HepG2 (cell line): ENCODE measurements around the gene CD151. TPM values are rescaled to one million over a fixed set of nuclear protein-coding genes. Genes with fewer than 3 reads are reported as not detected.

Experiments
- KLF15 ChIP-seq: sonication (generic); formaldehyde crosslinking; IDR thresholded peaks from 2 replicates; pipeline ENCODE4 v1.8.1; 2023; ENCODE audit warnings: borderline replicate concordance, mild to moderate bottlenecking, inconsistent platforms, missing genetic modification reagents, mixed read lengths
- TEAD3 ChIP-seq: optimal IDR thresholded peaks from 2 replicates; pipeline ENCODE3; 2016; ENCODE audit warnings: borderline replicate concordance
- ZKSCAN5 ChIP-seq: sonication (generic); formaldehyde crosslinking; IDR thresholded peaks from 2 replicates; pipeline ENCODE4 v1.5.1; 2020; ENCODE audit warnings: mild to moderate bottlenecking, missing genetic modification reagents
- ZKSCAN8 ChIP-seq: IDR thresholded peaks from 2 replicates; pipeline ENCODE4 v1.6.1; 2016; ENCODE audit warnings: borderline replicate concordance, missing genetic modification reagents, missing compliant biosample characterization
- polyA plus RNA-seq, 8 experiments: library from polyadenylated mRNA; depleted of rRNA in 3 of 8; stranded (reverse) in 7 of 8; unstranded in 1 of 8; fragments of >200 nt; fragmentation: Illumina TruSeq in 4 of 8; extraction: Trizol in 4 of 8; gene quantifications; 2 replicates each; pipeline versions ENCODE4 v1.2.1 to v1.2.3, GENCODE V29; 2011 to 2016; ENCODE audit warnings: low read depth in 4 of 8, missing spikeins in 1 of 8, mixed read lengths in 1 of 8; ENCODE audit not compliant: insufficient read depth in 1 of 8
- total RNA-seq, 5 experiments: library from RNA; depleted of rRNA; stranded (reverse); fragments of >200 nt; fragmentation: Illumina TruSeq; extraction: Trizol; gene quantifications; 2 replicates each; pipeline ENCODE4 v1.2.3, GENCODE V29; 2016; ENCODE audit warnings: low read depth in 1 of 5
- TF ChIP-seq, protein P1 (sequence below): IDR thresholded peaks from 2 replicates; pipeline ENCODE4 v1.6.1; 2016; ENCODE audit warnings: low read depth, missing genetic modification reagents, missing compliant biosample characterization
- TF ChIP-seq, protein P2 (sequence below): sonication (generic); formaldehyde crosslinking; IDR thresholded peaks from 2 replicates; pipeline ENCODE4 v1.4.0; 2020; ENCODE audit warnings: missing genetic modification reagents

The CD151 gene
- total and polyA plus RNA-seq, 2 of the 13 experiments (the other 11 are each of a cell fraction or from before 2014, with no cell fraction given), result 125 to 197 TPM

DNA sequence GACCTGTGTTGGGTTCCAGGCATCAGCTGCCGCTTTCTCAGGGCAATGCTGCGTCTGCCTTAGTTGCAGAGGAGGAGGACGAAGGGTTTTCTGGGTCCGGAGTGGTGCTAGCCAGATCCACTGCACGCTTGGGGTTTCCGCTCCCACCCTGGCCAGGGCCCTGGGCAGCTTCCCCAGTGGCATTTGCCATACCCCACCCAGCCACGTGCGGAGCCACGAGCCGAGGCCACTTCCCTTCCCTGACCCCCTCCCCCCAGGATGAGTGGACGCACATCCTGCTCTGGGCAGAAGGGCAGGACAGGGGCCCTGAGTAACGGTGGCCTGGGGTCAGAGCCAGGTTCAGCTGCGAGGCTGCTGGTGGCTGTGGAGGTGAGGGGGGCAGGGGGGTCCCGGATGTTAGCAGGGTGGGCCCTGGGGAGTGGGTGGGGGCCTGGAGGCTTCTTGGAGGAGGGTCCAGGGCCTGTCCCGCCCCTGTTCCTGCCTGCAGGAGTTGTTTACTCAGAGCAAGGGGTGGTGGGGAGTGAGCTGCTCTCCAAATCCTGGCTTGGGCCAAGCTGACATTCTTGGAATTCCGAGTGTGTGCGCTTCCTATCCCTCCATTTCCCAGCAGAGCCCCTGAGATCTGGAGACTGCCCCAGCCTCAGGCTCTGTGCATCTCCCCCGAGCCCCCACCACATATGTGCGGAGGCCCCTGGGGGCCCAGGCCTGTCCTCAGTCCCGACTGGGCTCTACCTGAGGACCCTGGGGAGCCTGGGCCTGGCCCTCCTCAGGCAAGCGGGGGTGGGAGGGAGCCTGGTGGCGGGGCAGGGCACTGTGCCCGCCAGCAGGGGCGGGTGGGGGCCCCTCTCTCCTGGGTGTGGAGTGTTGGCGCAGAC is 11.3 kb downstream of the CD151 start (continued):
- TF ChIP-seq, protein P1, sequence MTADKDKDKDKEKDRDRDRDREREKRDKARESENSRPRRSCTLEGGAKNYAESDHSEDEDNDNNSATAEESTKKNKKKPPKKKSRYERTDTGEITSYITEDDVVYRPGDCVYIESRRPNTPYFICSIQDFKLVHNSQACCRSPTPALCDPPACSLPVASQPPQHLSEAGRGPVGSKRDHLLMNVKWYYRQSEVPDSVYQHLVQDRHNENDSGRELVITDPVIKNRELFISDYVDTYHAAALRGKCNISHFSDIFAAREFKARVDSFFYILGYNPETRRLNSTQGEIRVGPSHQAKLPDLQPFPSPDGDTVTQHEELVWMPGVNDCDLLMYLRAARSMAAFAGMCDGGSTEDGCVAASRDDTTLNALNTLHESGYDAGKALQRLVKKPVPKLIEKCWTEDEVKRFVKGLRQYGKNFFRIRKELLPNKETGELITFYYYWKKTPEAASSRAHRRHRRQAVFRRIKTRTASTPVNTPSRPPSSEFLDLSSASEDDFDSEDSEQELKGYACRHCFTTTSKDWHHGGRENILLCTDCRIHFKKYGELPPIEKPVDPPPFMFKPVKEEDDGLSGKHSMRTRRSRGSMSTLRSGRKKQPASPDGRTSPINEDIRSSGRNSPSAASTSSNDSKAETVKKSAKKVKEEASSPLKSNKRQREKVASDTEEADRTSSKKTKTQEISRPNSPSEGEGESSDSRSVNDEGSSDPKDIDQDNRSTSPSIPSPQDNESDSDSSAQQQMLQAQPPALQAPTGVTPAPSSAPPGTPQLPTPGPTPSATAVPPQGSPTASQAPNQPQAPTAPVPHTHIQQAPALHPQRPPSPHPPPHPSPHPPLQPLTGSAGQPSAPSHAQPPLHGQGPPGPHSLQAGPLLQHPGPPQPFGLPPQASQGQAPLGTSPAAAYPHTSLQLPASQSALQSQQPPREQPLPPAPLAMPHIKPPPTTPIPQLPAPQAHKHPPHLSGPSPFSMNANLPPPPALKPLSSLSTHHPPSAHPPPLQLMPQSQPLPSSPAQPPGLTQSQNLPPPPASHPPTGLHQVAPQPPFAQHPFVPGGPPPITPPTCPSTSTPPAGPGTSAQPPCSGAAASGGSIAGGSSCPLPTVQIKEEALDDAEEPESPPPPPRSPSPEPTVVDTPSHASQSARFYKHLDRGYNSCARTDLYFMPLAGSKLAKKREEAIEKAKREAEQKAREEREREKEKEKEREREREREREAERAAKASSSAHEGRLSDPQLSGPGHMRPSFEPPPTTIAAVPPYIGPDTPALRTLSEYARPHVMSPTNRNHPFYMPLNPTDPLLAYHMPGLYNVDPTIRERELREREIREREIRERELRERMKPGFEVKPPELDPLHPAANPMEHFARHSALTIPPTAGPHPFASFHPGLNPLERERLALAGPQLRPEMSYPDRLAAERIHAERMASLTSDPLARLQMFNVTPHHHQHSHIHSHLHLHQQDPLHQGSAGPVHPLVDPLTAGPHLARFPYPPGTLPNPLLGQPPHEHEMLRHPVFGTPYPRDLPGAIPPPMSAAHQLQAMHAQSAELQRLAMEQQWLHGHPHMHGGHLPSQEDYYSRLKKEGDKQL (CRISPR knock-in tag), result peak; percentile 24; the same call in 1 of the 2 replicates
- TF ChIP-seq ZKSCAN5 (no peak), KLF15 (no peak), TEAD3 (peak; percentile 97), ZKSCAN8 (CRISPR knock-in tag) (no peak)
- TF ChIP-seq, protein P2, sequence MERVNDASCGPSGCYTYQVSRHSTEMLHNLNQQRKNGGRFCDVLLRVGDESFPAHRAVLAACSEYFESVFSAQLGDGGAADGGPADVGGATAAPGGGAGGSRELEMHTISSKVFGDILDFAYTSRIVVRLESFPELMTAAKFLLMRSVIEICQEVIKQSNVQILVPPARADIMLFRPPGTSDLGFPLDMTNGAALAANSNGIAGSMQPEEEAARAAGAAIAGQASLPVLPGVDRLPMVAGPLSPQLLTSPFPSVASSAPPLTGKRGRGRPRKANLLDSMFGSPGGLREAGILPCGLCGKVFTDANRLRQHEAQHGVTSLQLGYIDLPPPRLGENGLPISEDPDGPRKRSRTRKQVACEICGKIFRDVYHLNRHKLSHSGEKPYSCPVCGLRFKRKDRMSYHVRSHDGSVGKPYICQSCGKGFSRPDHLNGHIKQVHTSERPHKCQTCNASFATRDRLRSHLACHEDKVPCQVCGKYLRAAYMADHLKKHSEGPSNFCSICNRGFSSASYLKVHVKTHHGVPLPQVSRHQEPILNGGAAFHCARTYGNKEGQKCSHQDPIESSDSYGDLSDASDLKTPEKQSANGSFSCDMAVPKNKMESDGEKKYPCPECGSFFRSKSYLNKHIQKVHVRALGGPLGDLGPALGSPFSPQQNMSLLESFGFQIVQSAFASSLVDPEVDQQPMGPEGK, result peak; percentile 94
